SU-DHL-6 (cell line): ENCODE results near the gene FAM199X.

Experiments used
- EZH2phosphoT487 ChIP-seq: fragments of 200-600 bp; sonication (generic), shearing (Covaris generic); conservative IDR thresholded peaks from 2 replicates; pipeline ENCODE4 v1.6.1; 2018; ENCODE audit warnings: mild to moderate bottlenecking, antibody characterized with exemption, low read length, moderate library complexity, mixed read lengths
- TF ChIP-seq, protein P1 (sequence below): fragments of 200-600 bp; sonication (generic); IDR thresholded peaks from one replicate; pipeline ENCODE4 v1.5.1; 2017; ENCODE audit warnings: antibody characterized with exemption, mild to moderate bottlenecking, low read length, moderate library complexity; ENCODE audit not compliant: insufficient read depth, poor library complexity, severe bottlenecking

DNA sequence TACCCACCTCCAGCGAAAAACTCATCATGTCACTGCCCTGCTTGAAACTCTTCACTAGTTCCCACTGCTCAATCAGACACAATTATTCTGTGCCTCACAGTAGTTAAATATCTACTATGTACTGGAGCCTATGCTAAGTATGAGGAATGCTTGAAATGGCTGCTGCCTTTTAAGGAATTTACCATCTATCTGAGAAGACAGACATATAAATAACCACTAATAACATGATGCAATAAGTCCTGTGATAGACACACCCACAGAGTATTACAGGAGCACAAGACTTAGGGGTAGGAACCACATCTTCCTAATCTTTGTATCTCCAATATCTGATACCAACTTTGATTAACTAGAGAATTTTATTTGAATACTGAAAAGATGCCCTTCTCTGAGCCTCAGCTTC, 30.6 kb upstream of the FAM199X start:
- TF ChIP-seq, protein P1, sequence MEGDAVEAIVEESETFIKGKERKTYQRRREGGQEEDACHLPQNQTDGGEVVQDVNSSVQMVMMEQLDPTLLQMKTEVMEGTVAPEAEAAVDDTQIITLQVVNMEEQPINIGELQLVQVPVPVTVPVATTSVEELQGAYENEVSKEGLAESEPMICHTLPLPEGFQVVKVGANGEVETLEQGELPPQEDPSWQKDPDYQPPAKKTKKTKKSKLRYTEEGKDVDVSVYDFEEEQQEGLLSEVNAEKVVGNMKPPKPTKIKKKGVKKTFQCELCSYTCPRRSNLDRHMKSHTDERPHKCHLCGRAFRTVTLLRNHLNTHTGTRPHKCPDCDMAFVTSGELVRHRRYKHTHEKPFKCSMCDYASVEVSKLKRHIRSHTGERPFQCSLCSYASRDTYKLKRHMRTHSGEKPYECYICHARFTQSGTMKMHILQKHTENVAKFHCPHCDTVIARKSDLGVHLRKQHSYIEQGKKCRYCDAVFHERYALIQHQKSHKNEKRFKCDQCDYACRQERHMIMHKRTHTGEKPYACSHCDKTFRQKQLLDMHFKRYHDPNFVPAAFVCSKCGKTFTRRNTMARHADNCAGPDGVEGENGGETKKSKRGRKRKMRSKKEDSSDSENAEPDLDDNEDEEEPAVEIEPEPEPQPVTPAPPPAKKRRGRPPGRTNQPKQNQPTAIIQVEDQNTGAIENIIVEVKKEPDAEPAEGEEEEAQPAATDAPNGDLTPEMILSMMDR: no peak
- no peak for TF ChIP-seq EZH2phosphoT487
